Measurements from ENCODE around the gene RRAGB.
"Not testable (repeated sequence)": the region's sequence is repeated elsewhere in the genome, so short reads cannot be mapped to it uniquely, and the experiment has no call there.

RRAGB gene, protein sequence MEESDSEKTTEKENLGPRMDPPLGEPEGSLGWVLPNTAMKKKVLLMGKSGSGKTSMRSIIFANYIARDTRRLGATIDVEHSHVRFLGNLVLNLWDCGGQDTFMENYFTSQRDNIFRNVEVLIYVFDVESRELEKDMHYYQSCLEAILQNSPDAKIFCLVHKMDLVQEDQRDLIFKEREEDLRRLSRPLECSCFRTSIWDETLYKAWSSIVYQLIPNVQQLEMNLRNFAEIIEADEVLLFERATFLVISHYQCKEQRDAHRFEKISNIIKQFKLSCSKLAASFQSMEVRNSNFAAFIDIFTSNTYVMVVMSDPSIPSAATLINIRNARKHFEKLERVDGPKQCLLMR

GRCh38 chrX:55717521-55718497, at the start of gene RRAGB:
TSS of gene RRAGB (plus strand) at chrX:55717749. CDS start at chrX:55718328, 579 bp downstream.
- peak; percentile 39 to 83 for DNase-seq

- DNase-seq: no peak
Measured at GRCh38 chrX:55668084-55668483, 49.5 kb upstream of the RRAGB start.

GRCh38 chrX:55688579-55688978, 29.0 kb upstream of the RRAGB start:
- not testable (repeated sequence) for DNase-seq

GRCh38 chrX:55695227-55696018, 22.1 kb upstream of the RRAGB start:
- DNase-seq: no peak

DNA sequence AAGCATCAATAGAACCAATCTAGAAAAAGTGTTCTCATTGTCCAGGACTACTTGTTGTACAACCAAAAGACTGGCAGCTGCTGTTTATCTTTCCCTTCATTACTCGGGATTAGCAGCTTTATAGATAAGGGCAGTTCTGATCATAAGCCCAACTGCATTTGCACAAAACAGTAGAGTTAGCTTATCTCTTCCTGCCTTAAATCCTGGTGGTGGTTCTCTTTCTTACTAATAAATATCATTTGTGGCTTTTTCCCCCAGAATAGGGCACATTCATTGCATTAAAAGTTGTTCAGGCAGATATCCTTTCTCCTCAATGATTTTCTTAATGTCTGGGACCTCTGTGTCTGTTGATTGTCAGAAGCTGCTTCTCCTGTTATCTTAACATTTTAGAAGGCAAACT, 20.2 kb upstream of the RRAGB start:
- no peak for DNase-seq

- no peak for DNase-seq
Measured at GRCh38 chrX:55702671-55703070, 14.9 kb upstream of the RRAGB start.

DNA sequence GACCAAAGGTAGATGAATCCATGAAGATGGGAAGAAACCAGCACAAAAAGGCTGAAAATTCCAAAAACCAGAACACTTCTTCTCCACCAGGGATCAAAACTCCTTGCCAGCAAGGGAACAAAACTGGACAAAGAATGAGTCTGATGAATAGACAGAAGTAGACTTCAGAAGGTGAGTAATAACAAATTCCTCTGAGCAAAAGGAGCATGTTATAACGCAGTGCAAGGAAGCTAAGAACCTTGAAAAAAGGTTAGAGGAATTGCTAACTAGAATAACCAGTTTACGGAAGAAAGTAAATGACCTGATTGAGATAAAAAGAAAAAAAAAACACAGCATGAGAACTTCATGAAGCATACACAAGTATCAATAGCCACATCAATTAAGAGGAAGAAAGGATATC, 14.1 kb upstream of the RRAGB start:
- not testable (repeated sequence) for DNase-seq

DNA sequence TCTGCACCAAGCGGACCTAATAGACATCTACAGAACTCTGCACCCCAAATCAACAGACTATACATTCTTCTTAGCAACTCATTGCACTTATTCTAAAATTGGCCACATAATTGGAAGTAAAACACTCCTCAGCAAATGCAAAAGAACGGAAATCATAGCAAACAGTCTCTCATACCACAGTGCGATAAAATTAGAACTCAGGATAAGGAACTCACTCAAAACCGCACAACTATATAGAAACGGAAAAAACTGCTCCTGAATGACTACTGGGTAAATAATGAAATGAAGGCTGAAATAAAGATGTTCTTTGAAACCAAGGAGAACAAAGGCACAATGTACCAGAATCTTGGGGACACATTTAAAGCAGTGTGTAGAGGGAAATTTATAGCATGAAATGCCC, 12.5 kb upstream of the RRAGB start:
- not testable (repeated sequence) for DNase-seq

GRCh38 chrX:55709735-55710134, 7.8 kb upstream of the RRAGB start:
- no peak for DNase-seq

GRCh38 chrX:55710701-55711100, 6.8 kb upstream of the RRAGB start:
- no peak for DNase-seq

DNA sequence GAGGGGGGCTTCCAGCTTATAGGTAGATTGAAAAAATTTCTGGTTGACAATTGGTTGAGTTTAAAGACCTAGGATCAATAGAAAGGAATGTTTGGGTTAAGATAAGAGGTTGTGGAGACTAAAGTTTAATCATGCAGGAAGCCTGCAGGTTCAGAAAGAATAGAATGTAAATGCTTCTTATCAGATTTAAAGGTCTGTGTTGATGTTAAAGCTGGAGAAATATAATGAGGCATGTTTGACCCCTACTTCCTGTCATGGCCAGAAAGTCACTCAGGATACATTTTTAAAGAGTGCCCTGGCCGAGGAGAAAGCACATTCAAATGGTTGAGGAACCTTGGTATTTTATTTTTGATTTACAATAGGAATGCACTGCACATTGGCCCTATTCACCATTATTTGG, 3.9 kb upstream of the RRAGB start:
- no peak for DNase-seq

- DNase-seq: no peak
Measured at GRCh38 chrX:55714161-55714560, 3.4 kb upstream of the RRAGB start.

GRCh38 chrX:55715847-55716246, 1.7 kb upstream of the RRAGB start:
- no peak for DNase-seq

DNA sequence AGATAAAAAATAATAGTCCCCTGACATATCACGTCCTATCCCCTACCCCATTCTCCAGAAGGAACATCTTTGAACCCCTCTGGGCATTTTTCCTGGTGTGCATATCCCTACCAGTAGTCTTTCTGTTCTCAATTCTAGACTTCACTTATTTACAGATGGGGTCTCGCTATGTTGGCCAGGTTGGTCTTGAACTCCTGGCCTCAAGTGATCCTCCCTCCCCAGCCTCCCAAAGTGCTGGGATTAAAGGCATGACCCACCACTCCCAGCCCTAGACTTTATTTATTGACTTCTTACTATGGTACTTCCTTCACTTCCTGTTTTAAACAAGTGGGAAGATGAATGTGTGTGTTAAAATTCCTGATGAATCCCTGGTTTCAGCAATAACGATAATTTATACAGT, 612 bp upstream of the RRAGB start:
- no peak for DNase-seq

DNA sequence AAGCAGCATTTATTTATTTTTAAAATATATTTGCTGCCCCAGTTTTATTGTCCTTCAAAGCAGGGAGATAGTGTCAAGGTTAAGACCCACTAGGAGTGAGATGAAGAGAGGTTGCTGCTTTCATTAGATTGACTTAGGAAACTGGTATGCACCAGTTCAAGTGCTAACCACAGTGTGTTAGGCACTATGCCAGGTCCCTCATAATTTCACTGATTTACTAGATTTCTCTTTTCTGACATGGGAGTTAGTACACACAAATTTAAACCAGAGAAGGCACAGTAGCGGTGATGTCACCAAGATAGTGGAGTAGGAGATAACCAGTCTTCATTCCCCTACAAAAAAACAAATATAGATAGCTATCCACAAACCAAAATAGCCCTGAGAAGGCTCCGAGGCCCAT, 14.3 kb downstream of the RRAGB start:
- no peak for DNase-seq

GRCh38 chrX:55738969-55739368, 21.4 kb downstream of the RRAGB start:
- DNase-seq: no peak

DNA sequence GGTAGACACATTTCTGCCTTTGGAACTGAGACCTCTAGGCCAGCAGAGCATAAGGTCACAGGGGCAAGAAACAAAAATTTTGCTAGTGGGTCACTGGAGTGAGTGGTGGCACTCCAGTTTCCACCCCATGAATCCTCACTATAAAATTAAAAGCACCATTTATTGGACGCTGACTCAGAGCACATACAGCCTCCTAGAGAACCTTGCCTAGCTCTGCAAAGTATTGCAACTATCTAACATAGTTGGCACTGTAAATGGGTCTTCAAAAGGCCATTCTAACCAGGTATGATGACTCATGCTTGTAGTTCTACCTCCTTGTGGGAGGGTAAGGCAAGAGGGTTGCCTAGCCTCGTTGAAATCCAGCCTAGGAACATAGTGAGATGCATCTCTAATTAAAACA, 25.1 kb downstream of the RRAGB start:
- DNase-seq: no peak

GRCh38 chrX:55748463-55748862, 30.9 kb downstream of the RRAGB start:
- DNase-seq: not testable (repeated sequence)

DNA sequence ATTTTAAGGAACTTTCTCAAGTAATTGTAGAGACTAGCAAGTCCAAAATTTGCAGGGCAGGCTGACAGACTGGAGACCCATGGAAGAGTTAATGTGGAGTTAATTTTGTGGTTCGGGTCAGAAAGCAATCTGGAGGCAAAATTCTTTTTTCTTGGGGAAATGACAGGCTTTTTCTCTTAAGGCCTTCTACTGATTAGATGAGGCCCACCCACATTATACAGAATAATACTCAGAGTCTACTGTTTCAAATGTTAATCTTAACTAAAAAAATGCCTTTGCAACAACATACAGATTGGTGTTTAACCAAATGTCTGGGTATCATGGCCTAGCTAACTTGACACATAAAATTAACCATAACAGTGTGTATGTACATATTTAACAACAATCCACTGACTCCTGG, 32.7 kb downstream of the RRAGB start:
- DNase-seq: no peak

DNA sequence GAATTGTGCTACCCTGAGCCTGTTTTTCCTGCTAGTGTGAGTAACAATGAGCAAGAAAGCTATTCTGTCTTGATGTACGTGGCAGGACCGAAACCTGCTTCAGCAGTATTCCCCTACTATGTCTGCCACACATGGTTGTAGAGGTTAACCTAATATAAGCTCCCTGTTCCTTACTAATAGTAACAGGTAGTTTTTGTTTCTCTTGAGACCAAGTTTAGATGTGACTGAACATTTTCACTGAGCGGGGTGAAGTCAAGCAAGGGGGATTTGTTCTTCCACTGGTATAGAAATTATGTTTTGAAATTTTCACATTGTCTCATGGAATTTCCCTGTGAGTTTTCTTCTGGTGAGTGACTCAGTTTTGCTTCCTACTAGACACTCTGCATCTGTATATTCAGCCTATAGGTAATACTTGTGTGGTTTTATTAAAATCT, 37.3 kb downstream of the RRAGB start:
- DNase-seq: no peak

DNA sequence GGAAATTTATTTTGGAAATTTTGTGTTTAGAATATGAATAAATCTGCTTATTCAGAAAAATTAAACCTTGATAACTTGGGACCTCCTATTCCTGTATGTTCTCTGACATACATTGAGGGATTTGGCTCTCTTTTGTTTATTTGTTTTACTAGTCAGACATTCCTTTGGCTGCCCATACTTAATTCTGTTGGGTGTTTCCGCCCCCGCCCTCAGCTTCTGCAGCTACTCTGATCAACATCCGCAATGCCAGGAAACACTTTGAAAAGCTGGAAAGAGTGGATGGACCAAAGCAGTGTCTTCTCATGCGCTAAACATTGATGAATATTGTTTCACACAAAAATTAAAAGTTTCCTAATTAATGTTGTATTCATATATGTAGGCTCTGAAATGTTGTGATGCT, 40.5 kb downstream of the RRAGB start:
- no peak for DNase-seq

GRCh38 chrX:55759478-55759877, 41.9 kb downstream of the RRAGB start:
- DNase-seq: no peak

DNA sequence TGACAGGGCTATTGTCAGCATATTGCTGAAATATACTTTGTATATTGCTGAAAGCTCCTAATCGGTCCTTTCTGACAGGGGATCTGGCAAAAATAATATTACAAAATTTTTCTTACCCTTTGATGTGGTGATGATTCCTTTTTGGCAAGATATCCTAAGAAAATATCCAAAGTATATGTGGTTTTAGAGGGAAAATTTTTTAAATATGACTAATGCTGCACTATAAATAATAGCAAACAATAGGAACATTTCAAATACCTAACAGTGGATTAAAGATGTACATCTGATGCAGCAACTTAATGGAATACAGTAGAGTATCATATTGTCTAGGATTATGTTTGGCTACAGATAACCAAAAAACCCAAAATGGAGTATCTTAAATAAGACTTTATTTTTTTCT, 49.6 kb downstream of the RRAGB start:
- DNase-seq: no peak

Measured in NCI-H187 (cell line).